HEK293 (cell line): ENCODE data around the gene ZC3H11A.

Experiments
- CTCF ChIA-PET: fragments of 350-600 bp; formaldehyde crosslinking; extraction: SDS; loops from one replicate; lab custom pipeline; 2021; ENCODE audit warnings: antibody characterized with exemption; lab: Yijun Ruan, JAX
- POLR2A ChIA-PET: fragments of 300-600 bp; formaldehyde crosslinking; extraction: SDS; loops from one replicate; lab custom pipeline; 2020; ENCODE audit warnings: antibody characterized with exemption, inconsistent platforms; lab: Yijun Ruan, JAX
- H3K27ac ChIP-seq: fragments of 200-500 bp; sonication (Bioruptor generic); 2 replicates; pipeline ENCODE4 v1.5.1; 2014; ENCODE audit warnings: low read depth, low read length, control low read depth, inconsistent platforms; ENCODE audit errors: extremely low read depth
- H3K36me3 ChIP-seq, 2 experiments: fragments of 200-500 bp in 1 of 2; sonication (Bioruptor generic) in 1 of 2; 1 replicate in 1 of 2; 2 replicates in 1 of 2; pipeline ENCODE4 v1.5.1; 2014 to 2017; ENCODE audit warnings: inconsistent platforms in 2 of 2, low read length in 2 of 2; ENCODE audit not compliant: control insufficient read depth in 2 of 2, insufficient read depth in 1 of 2
- H3K4me1 ChIP-seq: fragments of 200-500 bp; sonication (Bioruptor generic); 2 replicates; pipeline ENCODE4 v1.5.1; 2014; ENCODE audit warnings: mild to moderate bottlenecking, low read length, inconsistent platforms; ENCODE audit not compliant: control insufficient read depth, insufficient read depth
- H3K4me3 ChIP-seq: 2 replicates; pipeline ENCODE4 v1.5.1; 2011; ENCODE audit warnings: low read depth, mild to moderate bottlenecking, control low read depth, low read length, moderate library complexity
- H3K9me3 ChIP-seq: fragments of 200-500 bp; sonication (Bioruptor generic); 2 replicates; pipeline ENCODE4 v1.5.1; 2014; ENCODE audit warnings: low read depth, low read length, inconsistent platforms; ENCODE audit not compliant: control insufficient read depth, insufficient read depth
- KLF16 ChIP-seq: fragments of 450-650 bp; formaldehyde crosslinking; IDR thresholded peaks from 2 replicates; pipeline ENCODE4 v1.5.1; 2017; ENCODE audit warnings: missing biosample characterization, missing genetic modification characterization
- KLF9 ChIP-seq: fragments of 450-650 bp; formaldehyde crosslinking; IDR thresholded peaks from 2 replicates; pipeline ENCODE4 v1.5.1; 2016; ENCODE audit warnings: missing biosample characterization, missing genetic modification characterization, low read depth
- ZNF132 ChIP-seq: fragments of 450-650 bp; formaldehyde crosslinking; IDR thresholded peaks from 2 replicates; pipeline ENCODE4 v1.5.1; 2017; ENCODE audit warnings: missing biosample characterization, missing genetic modification characterization, borderline replicate concordance
- ZNF133 ChIP-seq: fragments of 450-650 bp; formaldehyde crosslinking; IDR thresholded peaks from 2 replicates; pipeline ENCODE4 v1.5.1; 2016; ENCODE audit warnings: missing biosample characterization, missing genetic modification characterization
- ZNF157 ChIP-seq: fragments of 450-650 bp; formaldehyde crosslinking; IDR thresholded peaks from 2 replicates; pipeline ENCODE4 v1.5.1; 2016; ENCODE audit warnings: missing biosample characterization, missing genetic modification characterization
- ZNF362 ChIP-seq: fragments of 450-650 bp; formaldehyde crosslinking; IDR thresholded peaks from 2 replicates; pipeline ENCODE4 v1.5.1; 2016; ENCODE audit warnings: missing biosample characterization, missing genetic modification characterization
- ZNF366 ChIP-seq: fragments of 450-650 bp; formaldehyde crosslinking; conservative IDR thresholded peaks from 2 replicates; pipeline ENCODE4 v1.5.1; 2016; ENCODE audit warnings: missing biosample characterization, missing genetic modification characterization
- ZNF416 ChIP-seq: fragments of 450-650 bp; formaldehyde crosslinking; IDR thresholded peaks from 2 replicates; pipeline ENCODE4 v1.5.1; 2016; ENCODE audit warnings: missing biosample characterization, missing genetic modification characterization
- ZNF449 ChIP-seq: fragments of 450-650 bp; formaldehyde crosslinking; IDR thresholded peaks from 2 replicates; pipeline ENCODE4 v1.5.1; 2017; ENCODE audit warnings: missing biosample characterization, mild to moderate bottlenecking, missing genetic modification characterization, moderate library complexity
- ZNF518A ChIP-seq: fragments of 450-650 bp; formaldehyde crosslinking; conservative IDR thresholded peaks from 2 replicates; pipeline ENCODE4 v1.5.1; 2016; ENCODE audit warnings: low read depth, missing biosample characterization, missing genetic modification characterization
- ZNF521 ChIP-seq: fragments of 450-650 bp; formaldehyde crosslinking; IDR thresholded peaks from 2 replicates; pipeline ENCODE4 v1.5.1; 2017; ENCODE audit warnings: missing biosample characterization, mild to moderate bottlenecking, missing genetic modification characterization
- ZNF621 ChIP-seq: fragments of 450-650 bp; formaldehyde crosslinking; IDR thresholded peaks from 2 replicates; pipeline ENCODE4 v1.5.1; 2017; ENCODE audit warnings: missing biosample characterization, missing genetic modification characterization

ZC3H11A gene

GRCh38 chr1:203795441-203796235, at the start of gene ZC3H11A, which contains the start of gene ZBED6 (continued):
- TF ChIP-seq KLF9 (tag by site-specific recombination) (peak; percentile 45; the same call in 1 of the 2 replicates), ZNF366 (tag by site-specific recombination) (0 out of 2 replicates have a peak, but pooled peaks have one; percentile 8), KLF16 (peak; percentile 67), ZNF518A (tag by site-specific recombination) (peak; percentile 39; the same call in 1 of the 2 replicates), ZNF416 (no peak), ZNF132 (tag by site-specific recombination) (no peak), ZNF362 (tag by site-specific recombination) (no peak)
- TF ChIP-seq, all 188 proteins: peak for 43

GRCh38 chr1:203746281-203746680, 49.1 kb upstream of the ZC3H11A start:
- no peak overlapping the region for H3K27ac ChIP-seq
- POLR2A ChIA-PET, result no interaction called here
- TF ChIP-seq ZNF621 (tag by site-specific recombination) (no peak), ZNF133 (tag by site-specific recombination) (peak; percentile 92)
- H3K36me3 ChIP-seq, result no peaks in the 10 kb centered on the region
- no peaks in the 10 kb centered on the region for H3K9me3 ChIP-seq
- no peak overlapping the region for H3K4me3 ChIP-seq
- no peaks in the 10 kb centered on the region for H3K4me1 ChIP-seq
- CTCF ChIA-PET, result interaction anchor here (0.7 kb wide), 1 partner anchor 314 kb away, joined by 3 read pairs; no protein-coding TSS in a partner anchor

- TF ChIP-seq ZNF157 (tag by site-specific recombination), result peak; percentile 87
- TF ChIP-seq ZNF449 (tag by site-specific recombination), result no peak
- TF ChIP-seq ZNF521 (tag by site-specific recombination), result no peak
- ChIA-PET CTCF (interaction anchor here (0.7 kb wide), 1 partner anchor 14 kb away, joined by 4 read pairs; the partner anchor contains the start of gene LAX1), POLR2A (no interaction called here)
- Histone ChIP-seq H3K27ac (no peak overlapping the region), H3K9me3 (no peaks in the 10 kb centered on the region), H3K4me1 (no peaks in the 10 kb centered on the region), H3K4me3 (no peak overlapping the region), H3K36me3 (no peaks in the 10 kb centered on the region)
These were observed 44.4 kb upstream of the ZC3H11A start for GRCh38 chr1:203751051-203751450.
